ENCODE data around the gene DCAF8. TPM values are rescaled to one million over a fixed set of nuclear protein-coding genes. Genes with fewer than 3 reads are reported as not detected.

The DCAF8 gene
- total RNA-seq, 4 donors from 2014 or later, result 101 to 164 (median 134) TPM

DNA sequence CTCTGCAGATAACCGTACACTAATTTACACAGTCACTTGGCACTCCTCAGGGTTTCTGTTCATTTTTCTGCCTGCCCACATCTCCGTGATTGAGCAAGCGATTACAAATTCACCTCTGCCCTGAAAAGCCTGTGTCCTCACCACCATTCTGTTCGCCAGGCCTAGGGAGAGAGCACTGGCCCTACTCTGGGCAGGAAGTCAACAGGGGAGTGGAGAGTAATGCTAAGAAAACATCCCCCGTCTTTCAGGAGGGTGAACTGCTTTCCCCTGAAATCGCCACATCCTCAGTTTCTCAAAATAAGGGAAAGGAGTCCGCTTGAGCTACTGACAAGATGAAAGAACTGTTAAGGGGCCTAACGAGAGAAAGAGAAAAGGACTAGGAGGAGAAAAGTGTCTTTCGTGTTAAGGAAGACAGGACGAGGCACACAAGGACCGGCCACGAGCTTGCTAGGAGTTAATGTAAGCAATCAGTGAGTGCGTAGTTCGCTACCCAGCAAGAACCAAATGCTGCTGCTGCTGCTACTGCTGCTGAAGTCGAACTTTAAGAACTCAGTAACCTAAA lies 22.0 kb upstream of the DCAF8 start:
- peak; percentile 86 for ATAC-seq (ENCODE audit: low FRiP score)
- DNase-seq (ENCODE audit: low spot score), result peak; percentile 38

DNA sequence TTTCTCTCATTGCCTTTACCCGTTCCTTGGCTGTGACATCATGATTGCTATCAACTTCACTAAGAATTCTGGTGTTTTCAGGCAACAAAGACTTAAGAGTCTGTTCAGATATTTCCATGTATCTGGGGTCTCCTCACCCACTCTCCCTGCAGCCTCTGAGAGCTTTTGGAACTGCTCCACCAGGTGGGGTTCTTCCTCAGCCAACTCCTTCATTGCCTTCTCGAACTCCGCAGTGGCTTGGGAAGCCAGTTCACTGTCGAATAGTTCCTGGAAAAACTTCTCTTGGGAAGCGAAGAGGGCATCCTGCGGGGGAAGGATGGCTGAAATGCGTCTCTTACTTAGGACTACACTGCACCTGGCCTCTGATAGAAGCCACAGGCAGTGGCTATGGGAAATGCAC lies 20.5 kb upstream of the DCAF8 start:
- TF ChIP-seq, protein P1, sequence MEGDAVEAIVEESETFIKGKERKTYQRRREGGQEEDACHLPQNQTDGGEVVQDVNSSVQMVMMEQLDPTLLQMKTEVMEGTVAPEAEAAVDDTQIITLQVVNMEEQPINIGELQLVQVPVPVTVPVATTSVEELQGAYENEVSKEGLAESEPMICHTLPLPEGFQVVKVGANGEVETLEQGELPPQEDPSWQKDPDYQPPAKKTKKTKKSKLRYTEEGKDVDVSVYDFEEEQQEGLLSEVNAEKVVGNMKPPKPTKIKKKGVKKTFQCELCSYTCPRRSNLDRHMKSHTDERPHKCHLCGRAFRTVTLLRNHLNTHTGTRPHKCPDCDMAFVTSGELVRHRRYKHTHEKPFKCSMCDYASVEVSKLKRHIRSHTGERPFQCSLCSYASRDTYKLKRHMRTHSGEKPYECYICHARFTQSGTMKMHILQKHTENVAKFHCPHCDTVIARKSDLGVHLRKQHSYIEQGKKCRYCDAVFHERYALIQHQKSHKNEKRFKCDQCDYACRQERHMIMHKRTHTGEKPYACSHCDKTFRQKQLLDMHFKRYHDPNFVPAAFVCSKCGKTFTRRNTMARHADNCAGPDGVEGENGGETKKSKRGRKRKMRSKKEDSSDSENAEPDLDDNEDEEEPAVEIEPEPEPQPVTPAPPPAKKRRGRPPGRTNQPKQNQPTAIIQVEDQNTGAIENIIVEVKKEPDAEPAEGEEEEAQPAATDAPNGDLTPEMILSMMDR (IDR thresholded peaks at IDR 0.05), result no peak
- DNase-seq (ENCODE audit: low spot score) (no peak), ATAC-seq (ENCODE audit: low FRiP score) (no peak)

More for the DNA sequence above, 22.0 kb upstream of the DCAF8 start:
- TF ChIP-seq, protein P1 (IDR thresholded peaks at IDR 0.05), result no peak

DNA sequence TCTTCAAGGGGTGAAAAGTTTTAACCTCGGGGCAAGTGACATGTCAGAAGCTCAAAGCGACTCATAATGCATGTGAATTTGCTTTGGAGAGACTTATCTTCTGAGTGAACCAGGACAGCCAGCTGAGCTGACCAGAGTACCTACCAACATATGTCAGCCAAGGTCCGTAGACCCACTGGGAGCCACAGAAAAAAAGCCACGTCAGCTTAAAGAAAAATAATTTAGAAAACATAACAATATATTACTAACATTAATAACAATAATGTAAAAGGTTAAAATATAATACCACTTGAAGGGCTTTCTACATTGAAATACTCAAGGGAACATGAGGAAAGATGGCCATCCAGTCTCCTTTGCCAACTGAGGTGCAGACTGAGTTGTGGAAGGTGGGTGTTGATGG lies 15.6 kb upstream of the DCAF8 start:
- DNase-seq (ENCODE audit: low spot score), result no peak
- no peak for ATAC-seq (ENCODE audit: low FRiP score)
- TF ChIP-seq, protein P1 (IDR thresholded peaks at IDR 0.05), result no peak

DNA sequence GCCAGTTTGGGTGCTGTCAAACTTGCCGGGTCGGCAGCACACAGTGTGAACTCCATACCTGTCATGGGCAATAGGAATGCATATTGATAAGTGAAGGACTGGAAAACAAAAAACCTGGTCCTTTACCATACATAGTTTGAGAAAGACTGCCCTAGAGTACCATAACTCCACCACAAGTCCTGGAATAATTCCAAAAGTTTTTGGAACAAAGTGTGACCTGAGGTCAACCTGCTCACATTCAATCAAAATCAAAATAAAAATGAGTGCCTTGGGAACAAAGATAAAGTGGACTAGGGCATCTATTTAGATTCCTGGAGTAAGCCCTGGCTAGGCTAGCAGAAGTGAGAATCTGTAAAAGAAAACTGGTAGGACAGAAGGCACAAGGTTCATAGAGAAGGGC lies 15.0 kb upstream of the DCAF8 start:
- TF ChIP-seq, protein P1 (IDR thresholded peaks at IDR 0.05), result no peak
- DNase-seq (ENCODE audit: low spot score), result no peak
- no peak for ATAC-seq (ENCODE audit: low FRiP score)

DNA sequence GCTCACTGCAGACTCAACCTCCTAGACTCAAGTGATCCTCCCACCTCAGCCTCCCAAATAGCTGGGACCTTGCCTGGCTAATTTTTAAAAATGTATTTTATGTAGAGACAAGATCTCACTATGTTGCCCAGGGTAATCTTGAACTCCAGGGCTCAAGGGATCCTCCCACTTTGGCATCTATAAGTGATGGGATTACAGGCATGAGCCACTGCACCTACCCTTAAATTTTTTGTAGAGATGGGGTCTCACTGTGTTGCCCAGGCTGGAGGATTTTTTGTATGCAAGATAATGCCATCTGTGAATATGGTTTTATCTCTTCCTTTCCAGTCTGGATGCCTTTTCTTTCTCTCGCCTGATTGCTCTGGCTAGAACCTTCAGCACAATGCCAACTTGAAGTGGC lies 8.7 kb upstream of the DCAF8 start:
- no peak for ATAC-seq (ENCODE audit: low FRiP score)

DNA sequence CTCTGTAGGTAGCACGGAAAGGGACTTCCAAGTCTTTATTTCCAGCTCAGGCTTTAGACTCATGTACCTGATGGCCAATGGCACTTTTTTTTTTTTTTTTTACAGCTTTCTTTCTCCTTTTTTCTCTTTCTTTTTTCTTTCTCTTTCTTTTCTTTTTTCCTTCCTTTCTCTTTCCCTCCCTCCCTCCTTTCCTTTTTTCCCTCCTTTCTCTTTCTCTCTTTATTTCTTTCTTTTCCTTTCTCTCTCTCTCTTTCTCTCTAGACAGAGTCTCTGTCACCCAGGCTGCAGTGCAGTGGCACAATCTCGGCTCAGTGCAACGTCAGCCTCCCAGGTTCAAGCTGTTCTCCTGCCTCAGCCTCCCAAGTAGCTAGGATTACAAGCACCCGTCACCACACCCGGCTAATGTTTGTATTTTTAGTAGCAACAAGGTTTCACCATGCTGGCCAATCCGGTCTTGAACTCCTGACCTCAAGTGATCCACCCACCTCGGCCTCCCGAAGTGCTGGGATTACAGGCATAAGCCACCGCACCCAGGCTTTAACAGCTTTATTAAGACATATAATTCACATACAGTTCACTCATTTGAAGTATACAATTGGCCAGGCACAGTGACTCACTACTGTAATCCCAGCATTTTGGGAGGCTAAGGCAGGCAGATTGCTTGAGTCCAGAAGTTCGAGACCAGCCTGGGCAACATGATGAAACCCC lies 5.1 kb upstream of the DCAF8 start:
- DNase-seq (ENCODE audit: low spot score) (no peak), ATAC-seq (ENCODE audit: low FRiP score) (no peak)
- TF ChIP-seq, protein P1 (IDR thresholded peaks at IDR 0.05), result no peak

More for the DNA sequence above, 8.7 kb upstream of the DCAF8 start:
- TF ChIP-seq, protein P1 (IDR thresholded peaks at IDR 0.05), result no peak
- DNase-seq (ENCODE audit: low spot score), result no peak

DNA sequence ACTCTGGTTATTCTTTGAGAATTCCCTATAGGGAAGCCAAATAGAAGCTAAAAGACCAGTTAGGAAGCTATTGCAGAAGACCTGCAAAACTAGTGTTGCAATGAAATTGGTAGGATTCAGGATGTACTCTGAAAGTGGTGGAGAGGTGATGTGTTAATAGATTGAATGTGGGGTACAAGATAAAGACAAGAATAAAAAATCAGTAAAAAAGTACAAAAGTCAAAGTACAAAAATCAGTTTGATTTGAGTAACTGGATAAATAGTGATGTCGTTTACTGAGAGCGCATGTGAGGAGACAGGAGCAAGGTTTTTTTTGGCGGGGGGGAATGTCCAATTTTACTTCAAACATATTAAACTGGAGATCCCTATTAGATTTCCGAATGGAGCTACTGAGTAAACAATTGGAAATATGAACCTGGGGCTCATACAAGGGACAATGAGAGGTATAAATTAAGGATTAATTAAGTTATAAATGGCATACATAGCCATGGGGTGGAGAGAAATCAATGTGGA lies 2.5 kb upstream of the DCAF8 start:
- ATAC-seq (ENCODE audit: low FRiP score) (no peak), DNase-seq (ENCODE audit: low spot score) (no peak)
- TF ChIP-seq, protein P1 (IDR thresholded peaks at IDR 0.05), result no peak

Data from omental fat pad (tissue), 4 donors.